DMS 273 (cell line): Measurements from ENCODE around the gene GNLY.
"Not testable (repeated sequence)": the region's sequence is repeated elsewhere in the genome, so short reads cannot be mapped to it uniquely, and the experiment has no call there.

Source experiments
- DNase-seq: peaks from one replicate; lab custom pipeline; 2025; ENCODE audit not compliant: unreplicated experiment; lab: John Stamatoyannopoulos, UW

GNLY gene

GRCh38 chr2:85694052-85695025 is at the start of gene GNLY:
Gene GNLY (plus strand): TSS chr2:85694358. CDS start chr2:85694419, 61 bp downstream.
- no peak for DNase-seq

- no peak for DNase-seq
These were observed 49.2 kb upstream of the GNLY start for GRCh38 chr2:85644909-85645308.

DNA sequence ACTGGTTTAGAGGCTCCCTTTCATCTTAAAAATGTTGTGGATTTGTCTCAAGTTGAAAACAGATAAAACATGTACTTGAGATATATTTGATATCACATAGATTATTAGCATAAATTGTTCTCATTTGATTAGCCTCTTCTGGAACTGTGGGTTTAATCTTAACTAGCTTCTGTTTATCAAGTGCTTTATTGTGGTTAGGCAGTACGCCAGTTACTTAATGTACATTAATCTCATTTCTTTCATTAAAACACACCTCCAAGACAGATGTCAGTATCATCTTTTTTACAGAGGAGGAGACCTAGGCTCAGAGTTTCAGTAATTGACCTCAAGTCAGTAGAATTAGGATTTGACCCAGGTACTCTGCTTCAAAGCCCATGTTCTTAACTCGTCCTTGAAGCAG is 48.0 kb upstream of the GNLY start:
- DNase-seq: no peak

DNA sequence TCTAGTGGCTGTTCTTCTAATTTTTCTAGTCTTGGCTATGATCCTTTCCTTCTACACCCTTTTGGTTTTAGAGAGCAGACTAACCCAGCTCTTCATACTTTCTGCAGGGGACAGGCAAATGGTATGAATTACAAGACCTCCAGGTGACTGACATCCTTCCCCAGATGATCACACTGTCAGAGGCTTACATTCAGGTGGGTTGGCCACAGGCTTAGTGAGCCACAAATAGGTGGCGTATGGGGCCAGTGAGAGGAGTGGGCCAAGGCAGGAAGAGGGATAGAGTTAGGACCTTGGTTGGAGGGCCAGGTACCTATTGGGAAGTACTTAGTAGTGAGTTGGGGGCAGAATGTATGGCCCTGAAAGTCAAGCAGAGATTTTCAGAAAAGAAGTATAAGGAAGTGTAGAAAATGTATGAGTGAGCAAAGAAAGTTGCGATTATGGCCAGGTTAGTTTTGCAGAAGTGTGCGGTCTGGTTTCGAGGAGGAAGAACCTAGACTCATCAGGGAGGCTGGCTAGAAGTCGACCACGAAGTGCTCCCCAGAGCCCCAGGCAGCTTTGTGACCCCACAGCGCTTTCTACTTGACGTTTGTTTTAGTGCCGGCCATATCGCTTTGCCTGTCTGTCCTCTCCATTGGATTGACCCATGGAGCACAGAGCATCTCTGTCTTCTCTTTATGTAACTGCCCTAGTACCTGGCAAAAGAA is 46.2 kb upstream of the GNLY start:
- DNase-seq: no peak

GRCh38 chr2:85648619-85649018 is 45.5 kb upstream of the GNLY start:
- peak; percentile 56 for DNase-seq

- DNase-seq: no peak
These were observed 44.7 kb upstream of the GNLY start for GRCh38 chr2:85649201-85650190.

- DNase-seq: no peak
These were observed 43.7 kb upstream of the GNLY start for GRCh38 chr2:85650456-85650855.

DNA sequence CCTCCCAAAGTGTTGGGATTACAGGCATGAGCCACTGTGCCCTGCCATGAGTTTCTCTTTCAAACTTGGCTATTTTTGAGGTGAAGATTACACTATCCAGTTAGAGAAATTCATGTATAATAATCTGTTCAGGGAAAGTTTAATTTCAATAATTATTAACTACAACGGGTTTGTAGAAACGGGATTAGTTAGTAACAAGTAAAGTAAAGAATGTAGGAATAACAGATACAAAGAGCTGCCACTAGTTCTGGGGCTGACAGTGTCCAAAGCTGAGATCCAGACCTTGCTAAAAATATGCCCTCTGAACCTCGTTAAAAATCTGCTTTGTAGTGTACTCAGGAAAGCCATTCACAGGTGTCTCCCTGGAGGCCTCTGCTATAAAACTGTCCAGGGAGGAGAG is 43.1 kb upstream of the GNLY start:
- DNase-seq: no peak

DNA sequence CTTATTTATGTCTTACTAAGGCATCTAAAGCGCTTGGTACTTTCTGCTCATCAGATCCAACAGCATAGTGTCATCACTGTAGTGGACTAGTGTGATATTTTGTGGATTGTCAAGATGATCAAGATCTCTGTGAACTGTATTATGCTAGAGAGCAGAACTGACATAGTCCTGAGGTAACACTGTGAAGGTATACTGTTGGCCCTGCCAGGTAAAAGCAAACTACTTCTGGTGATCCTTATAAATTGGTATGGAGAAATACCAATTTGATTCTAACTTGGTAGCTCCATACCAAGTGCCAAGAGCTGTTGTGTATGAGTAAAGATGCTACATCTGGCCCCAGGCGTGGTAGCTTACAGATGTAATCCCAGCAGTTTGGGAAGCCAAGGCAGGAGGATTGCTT is 42.1 kb upstream of the GNLY start:
- DNase-seq: no peak

- no peak for DNase-seq
These were observed 40.2 kb upstream of the GNLY start for GRCh38 chr2:85653996-85654395.

GRCh38 chr2:85655961-85656417 is 38.2 kb upstream of the GNLY start:
- DNase-seq: no peak

DNA sequence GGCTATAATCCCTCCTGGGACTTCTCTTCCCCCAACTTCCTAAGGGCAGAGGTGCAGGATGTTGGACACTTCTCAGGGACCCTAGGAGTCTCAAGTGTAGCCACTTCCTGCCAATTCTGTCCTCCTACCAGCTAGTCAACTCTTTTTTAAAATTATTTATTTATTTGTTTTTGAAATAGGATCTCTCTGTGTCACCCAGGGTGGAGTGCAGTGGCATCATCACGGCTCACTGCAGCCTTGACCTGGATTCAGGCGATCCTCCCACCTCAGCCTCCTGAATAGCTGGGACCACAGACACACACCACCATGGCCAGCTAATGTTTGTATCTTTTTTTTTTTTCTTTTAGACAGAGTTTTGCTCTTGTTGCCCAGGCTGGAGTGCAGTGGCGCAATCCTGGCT is 37.7 kb upstream of the GNLY start:
- no peak for DNase-seq

- DNase-seq: not testable (repeated sequence)
These were observed 36.8 kb upstream of the GNLY start for GRCh38 chr2:85657399-85657798.

DNA sequence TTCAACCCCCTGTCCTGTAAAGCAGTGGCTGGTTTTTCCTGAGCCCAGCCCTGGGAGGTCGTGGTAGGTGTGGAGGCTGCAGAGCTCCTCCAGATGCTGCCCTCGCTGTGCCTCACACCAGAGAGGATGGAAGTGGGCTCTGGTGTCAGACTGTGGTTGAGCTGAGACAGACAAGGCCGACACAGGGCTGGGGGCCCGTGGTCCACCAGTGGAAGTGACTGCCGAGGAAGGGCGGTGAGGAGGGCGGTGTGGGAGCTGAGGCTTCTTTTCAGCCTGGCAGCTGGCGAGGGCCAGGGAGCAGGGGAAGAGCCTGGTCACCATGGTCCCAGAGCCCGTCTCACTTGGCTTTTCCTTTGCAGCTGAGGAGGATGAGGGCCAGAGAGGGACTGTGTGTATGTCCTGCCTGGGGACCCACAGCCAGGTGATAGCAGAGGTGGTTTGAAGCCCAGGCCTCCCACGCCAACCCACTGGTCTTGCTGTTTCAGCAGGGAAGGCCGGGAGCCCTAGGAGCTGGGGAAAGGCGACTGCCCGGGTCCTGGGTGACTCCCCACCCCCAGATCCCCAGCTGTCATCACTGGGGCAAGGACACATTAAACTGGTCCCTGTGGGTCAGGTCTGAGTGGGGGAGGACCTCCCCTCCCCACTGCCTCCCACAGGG is 34.7 kb upstream of the GNLY start:
- DNase-seq: no peak

- DNase-seq: not testable (repeated sequence)
These were observed 33.9 kb upstream of the GNLY start for GRCh38 chr2:85660301-85660700.

GRCh38 chr2:85660725-85661124 is 33.4 kb upstream of the GNLY start:
- no peak for DNase-seq

GRCh38 chr2:85661139-85661858 is 32.9 kb upstream of the GNLY start:
- DNase-seq: no peak

GRCh38 chr2:85662899-85663593 is 31.1 kb upstream of the GNLY start:
- no peak for DNase-seq
